ENCODE measurements around the gene GRPEL2.

Gene GRPEL2

DNA sequence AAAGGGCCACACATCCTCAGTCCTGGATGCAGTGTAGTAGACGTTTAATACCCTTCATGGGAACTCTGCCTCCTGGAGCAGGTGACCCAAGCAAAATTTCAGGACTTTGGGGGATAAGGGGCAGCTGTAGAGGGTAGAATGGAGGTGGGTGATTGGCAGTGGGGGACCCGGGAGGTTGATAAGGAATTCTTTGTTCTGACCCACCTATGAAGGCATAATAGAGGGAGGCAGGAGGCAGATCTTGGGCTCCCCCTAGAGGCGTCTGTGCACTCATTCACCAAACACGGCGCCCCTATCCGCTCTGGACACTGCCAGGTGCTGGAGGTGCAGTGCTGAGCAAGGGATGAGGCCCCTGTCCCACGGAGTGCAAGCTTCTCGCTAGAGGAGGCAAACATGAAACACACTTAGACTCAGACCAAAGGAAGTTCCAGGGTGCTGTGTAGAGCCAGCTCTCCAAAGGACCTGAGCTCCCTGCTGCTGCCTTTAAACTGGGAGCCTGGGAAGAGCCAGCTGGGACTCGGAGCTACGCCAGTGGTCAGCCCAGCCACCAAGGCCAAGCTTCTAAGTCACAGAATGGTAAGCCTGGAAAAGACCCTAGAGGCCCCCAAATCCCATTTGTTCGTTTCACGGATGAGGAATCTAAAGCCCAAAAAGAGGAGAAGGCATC, 26.1 kb downstream of the GRPEL2 start:
- Histone ChIP-seq H3K27ac (no peak overlapping the region), H3K4me3 (no peak overlapping the region)

DNA sequence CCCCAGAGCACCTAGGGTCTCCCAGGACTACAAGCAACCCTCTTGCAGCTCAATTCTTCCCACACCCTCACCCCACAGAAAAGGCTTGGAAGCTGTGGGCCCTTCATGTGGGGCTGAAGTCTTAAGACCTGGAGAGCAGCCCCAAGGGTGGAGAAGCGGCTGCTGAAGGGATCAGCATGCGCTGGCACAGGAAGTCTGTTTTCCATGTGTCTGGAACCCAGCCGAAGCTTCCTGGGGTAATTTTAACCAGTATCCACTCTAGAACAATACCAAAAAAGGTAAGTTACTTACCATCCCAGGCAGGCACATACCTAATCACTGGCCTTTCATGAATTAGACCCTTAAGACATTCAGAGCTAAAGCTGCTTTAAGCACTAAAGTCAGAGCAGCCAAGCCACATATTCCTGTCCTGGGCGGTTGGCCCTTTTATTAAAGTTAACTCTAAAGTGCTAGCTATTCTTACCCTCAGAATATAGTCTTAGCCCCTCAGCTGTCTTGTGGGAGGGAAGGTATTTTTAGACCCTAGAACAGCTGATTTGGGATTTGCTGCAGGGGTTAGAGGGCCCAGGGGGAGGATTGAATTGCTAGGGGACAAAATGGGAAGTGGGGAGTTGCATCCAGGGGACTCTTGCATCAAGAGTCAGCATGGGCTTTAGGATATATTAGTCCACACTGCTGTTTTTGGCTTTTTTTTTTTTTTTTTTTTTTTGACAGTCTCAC, 26.9 kb downstream of the GRPEL2 start:
- no peak overlapping the region for H3K4me3 ChIP-seq
- H3K27ac ChIP-seq = no peak overlapping the region

DNA sequence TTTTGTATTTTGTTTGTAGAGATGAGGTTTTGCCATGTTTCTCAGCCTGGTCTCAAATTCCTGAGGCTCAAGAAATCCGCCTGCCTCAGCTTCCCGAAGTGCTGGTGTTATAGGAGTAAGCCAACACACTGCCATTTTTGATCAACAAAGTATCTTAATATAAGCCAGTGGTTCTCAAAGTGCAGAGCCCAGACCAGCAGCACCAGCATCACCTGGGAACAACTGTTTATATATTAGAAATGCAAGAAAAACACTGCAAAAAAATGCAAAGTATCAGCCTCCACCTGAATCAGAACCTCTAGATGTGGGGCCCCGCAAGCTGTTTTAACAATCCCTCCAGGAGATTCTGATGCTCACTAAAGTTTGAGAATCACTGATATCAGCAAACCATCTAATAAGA, 27.6 kb downstream of the GRPEL2 start:
- H3K4me3 ChIP-seq = no peak overlapping the region
- no peak overlapping the region for H3K27ac ChIP-seq

DNA sequence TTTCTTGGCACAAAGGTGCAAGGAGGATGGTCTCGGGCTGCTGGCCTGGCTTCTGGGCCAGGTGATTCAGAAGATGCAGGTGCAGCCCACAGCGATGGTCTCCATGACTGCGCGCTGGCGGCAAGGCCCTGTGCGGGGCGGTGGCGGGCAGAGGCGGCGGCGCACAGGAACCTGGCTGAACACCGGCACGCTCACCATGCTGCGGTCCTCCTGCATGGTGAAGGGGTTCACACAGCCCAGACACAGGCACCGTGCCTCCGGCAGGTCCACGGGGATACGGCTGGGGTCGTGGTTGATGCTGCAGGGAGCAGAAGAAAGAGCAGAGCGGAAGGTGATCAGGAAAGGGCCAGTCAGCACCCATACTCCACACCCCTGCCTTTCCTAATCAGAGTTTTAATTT, 29.0 kb downstream of the GRPEL2 start:
- Histone ChIP-seq H3K27ac (no peak overlapping the region), H3K4me3 (no peak overlapping the region)

DNA sequence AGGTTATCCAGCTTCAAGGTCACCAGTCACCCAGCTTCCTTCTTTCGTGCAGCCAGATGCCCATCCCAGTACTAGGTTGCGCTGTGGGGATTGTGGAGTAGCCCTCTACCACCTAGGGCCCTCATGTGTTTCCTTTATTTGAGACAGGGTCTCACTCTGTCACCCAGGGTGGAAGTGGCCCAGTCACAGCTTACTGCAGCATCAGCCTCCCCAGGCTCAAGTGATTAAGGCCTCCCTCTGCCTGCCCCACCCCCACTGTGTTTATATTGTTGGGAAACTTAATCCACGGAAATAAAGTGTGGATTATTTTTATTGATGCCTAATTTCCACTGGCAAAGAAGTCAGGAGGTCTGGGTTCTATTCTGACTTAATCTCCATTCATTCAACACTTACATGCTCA, 29.5 kb downstream of the GRPEL2 start:
- Histone ChIP-seq H3K4me3 (no peak overlapping the region), H3K27ac (no peak overlapping the region)

DNA sequence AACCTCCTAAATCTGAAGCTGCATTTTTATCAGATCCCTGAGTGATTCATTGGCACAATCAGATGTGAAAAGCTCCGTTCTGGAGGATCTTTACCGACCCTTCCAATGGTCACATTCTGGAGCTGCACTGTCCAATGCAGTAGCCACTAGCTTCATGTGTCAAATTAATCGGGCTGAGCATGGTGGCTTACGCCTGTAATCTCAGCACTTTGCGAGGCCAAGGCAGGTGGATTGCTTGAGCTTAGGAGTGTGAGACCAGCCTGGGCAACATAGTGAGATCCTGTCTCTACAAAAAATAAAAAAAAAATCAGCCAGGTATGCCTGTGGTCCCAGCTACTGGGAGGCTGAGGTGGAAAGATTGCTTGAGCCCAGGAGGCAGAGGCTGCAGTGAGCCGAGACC, 30.1 kb downstream of the GRPEL2 start:
- H3K27ac ChIP-seq = no peak overlapping the region

DNA sequence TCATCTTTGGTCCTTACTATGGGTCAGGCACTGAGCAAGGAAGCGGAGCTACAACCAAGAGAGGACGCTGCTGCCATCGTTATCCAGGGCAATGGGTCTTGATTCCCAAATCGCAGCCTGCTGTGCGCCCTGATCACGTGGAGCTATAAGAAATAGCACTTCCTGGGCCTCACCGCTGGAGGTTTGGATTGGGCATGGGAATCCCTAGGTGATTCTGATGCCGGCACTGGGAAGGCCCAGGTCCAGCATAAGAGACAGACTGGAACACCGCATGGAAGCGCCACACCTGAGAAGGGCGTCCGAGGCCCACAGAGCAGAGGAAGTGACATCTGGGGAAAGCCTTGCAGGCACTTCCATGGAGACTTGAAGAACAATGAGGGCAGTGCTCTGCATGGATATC, 30.8 kb downstream of the GRPEL2 start:
- Histone ChIP-seq H3K27ac (no peak overlapping the region), H3K4me3 (no peak overlapping the region)

More for the DNA sequence above, 30.1 kb downstream of the GRPEL2 start:
- no peak overlapping the region for H3K4me3 ChIP-seq

DNA sequence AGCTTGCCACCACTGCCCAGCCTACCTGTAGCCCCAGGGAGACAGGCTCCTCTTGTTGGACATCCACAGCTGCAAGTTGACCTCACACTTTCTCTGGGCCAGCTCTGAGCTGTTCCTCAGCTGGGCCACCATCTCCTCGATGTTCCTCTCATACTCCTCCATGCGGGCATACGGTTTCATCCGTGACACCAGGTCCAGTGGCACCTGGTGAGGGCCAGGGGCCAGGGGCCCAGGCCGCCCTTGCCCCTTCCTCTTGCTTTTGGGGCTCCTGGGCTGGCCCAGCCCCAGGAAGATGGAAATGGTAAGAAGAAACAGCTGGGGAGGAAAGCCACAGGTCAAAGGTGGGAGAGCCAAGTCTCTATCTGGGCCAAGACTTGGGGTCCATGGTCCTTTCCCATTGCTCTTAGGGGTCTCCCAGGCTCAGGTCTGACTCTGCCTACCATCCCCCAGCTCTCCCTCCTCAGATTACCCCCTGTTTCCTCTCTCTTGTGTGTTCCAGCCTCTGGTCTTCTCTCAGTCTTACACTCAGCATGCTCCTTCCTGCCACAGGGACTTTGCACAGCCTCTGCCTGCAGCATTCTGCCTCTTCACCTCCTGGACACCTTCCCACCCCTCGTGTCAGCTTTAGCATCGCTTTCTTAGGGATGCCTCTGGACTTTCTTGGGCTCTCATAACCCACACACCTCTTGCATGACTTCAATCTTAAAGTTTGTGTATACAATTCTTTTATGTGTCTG, 31.6 kb downstream of the GRPEL2 start:
- Histone ChIP-seq H3K4me3 (no peak overlapping the region), H3K27ac (no peak overlapping the region)

DNA sequence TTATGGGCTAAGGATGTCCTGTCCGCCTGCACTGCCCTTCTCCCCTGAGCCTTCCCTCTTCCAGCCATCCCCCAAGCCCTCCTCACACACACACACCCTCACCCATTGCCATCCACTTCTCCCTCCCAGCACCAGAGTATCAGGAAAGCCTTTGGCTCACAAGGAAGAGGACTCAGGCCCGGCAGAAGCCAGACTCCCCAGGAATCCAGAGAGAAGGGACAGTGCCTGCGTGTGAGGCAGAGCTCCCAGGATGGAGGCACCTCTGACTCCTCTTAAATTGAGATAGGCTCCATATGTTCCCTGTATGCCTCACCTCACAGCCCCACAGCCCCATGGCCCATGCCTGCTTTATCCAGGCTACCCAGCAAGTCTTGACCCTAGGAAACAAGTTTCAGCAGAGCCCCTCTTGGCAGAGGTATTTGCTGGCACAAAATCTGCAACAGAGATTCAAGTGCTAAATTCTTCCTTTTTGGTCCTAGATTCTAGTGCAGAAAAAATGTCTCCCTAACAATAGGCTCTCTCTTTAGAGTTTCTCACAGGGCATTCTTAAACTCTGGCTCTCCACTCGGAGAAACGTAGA, 33.0 kb downstream of the GRPEL2 start:
- Histone ChIP-seq H3K27ac (peak overlapping the region in 1 of 21 experiments; percentile 7), H3K4me3 (no peak overlapping the region)

DNA sequence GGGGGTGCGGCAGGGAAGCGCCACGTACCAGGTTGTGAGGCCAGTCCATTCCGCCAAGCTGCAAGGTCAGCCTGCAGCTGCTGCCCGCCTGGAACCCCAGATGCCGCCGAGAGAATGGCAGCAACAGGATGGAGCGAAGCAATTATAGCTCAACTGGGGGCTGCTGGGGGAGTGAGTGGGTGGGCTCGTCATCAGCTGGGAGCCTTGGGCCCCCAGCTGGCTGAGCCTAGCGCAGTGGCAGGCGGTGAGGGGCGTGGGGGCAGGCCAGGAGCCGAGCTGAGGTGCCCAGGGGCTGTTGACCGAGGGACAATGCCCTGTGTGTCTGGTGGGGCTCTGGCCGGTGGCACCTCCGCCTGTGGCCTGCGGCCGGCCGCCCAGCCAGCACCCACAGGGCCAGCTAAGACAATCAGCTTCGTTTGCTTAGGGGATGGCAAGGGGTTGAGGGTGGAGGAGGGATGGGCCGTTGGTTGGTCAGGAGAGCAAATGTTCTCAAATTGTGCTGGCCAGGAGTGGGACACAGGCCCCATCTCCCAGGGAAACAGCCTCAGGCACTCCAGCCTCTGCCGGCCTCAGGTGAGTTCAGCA, 34.0 kb downstream of the GRPEL2 start, which contains the start of gene IL17B:
IL17B (minus strand) TSS at position 116 of the 585 bp plus-strand sequence; CDS start at position 49, 67 bp downstream.
- Histone ChIP-seq H3K27ac (peak within 1 kb of the TSS in 3 of 21 experiments; percentile 11 to 62 (median 13)), H3K4me3 (no peak within 1 kb of the TSS)

DNA sequence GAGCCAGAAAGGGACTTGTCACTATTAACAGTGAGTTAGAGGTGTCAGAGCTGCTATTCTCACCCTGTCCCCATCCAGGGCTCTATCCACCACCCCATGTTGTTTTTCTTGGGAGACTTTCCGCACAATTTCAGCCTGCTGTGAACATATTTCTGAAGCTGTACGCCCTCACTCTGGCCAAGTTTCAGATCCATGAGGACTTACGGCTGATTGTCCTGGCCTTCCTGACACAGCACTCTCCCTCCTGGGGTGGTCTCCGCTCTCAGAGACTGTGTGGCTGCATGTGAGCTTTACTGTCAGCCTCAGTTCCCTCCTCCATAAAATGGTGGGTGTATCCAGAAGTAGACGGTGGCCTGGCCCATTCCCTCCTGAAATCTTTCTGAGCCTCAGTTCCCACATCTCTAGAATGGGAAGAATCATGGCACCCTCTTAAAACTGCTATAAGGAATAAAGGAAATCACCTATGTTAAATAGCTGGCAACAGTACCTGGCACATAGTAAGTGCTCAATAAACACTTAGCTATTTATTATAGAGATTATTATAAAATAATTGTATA, 34.6 kb downstream of the GRPEL2 start:
- Histone ChIP-seq H3K27ac (peak overlapping the region in 3 of 21 experiments; percentile 11 to 29 (median 13)), H3K4me3 (no peak overlapping the region)

DNA sequence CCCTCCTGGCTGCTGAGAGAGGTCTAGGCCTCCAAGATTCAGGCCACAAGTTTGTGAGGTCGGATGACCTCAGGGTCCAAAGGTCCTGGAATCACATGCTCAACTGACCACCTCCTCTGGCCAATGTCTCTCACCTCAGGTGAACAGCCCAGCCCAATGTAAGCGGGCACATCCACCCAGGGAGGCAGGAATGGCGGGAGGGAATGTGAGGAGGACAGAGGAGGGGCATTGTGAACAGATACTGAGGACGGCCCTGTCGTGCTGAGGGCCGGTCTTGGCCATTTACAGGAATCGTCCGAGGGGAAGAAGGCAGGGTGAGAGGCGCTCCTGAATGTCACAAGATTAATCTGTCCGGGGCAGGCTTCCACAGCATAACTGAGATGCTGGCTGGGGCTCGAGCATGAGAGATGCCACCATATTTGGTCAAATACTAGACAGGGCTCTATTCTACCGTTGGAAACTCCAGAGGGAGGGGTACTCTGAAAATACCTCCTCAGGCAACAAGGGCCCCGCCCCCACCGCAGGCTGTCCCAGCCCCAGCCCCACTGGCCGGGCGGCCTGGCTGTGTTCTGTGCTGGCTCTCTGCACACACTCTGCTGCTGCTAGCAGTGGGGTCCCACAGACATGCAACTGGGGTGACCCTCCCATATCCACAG, 35.3 kb downstream of the GRPEL2 start:
- H3K4me3 ChIP-seq = no peak overlapping the region

DNA sequence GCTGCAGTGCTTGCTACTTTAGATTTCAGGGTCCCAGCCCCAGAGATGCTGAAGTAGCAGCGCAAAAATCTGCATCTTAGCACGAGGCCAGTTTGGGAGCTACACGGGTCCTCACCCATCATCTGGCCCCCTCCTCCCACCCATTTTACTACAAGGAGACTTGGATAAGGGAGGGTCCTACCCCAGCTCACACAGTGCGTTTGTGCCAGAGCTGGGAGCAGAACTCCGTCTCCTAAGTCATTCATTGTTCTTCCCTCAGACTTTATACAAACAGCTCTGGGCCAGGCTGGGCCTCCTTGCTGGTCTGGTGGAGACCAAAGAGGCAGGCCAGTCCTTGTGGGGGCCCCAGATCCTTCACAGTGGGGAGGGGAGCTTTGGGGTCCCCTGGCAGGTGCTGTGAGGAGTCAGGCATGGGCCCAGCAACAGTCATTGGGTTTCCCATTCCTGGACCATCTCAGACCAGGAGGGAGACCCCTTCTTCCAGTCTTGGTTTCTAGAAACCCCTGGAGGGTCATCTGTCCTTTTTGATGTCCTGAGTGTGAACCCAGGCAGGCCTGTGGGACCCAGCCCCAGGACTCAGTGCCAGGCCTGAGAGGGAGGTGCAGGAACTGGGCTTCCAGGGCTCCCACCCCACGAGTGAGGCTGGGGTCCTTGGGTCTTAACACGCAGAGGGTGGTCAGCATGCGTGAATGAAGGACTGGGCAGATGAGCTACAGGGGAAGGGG, 36.1 kb downstream of the GRPEL2 start:
- H3K27ac ChIP-seq = peak overlapping the region in 6 of 21 experiments; percentile 0 to 54 (median 28)
- H3K4me3 ChIP-seq = no peak overlapping the region

More for the DNA sequence above, 35.3 kb downstream of the GRPEL2 start:
- peak overlapping the region in 4 of 21 experiments; percentile 17 to 57 (median 42) for H3K27ac ChIP-seq

DNA sequence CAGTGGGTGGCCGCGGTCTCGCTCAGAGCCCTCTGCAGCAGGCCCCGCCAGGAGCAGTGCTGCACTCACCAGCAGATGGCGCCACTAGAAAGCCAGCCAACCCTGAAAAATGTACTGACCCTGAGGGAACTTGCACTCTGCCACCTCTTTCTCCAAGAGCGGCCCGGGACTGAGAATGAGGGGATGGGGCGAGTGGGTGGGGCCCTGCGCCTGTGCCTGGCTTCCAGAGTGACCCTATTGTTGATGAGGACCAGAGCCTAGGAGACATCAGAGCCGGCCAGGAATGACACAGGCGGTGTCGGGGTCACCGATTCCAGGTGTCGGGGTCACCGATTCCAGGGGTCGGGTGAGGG, 36.7 kb downstream of the GRPEL2 start:
- Histone ChIP-seq H3K27ac (peak overlapping the region in 5 of 21 experiments; percentile 17 to 64 (median 46)), H3K4me3 (no peak overlapping the region)

DNA sequence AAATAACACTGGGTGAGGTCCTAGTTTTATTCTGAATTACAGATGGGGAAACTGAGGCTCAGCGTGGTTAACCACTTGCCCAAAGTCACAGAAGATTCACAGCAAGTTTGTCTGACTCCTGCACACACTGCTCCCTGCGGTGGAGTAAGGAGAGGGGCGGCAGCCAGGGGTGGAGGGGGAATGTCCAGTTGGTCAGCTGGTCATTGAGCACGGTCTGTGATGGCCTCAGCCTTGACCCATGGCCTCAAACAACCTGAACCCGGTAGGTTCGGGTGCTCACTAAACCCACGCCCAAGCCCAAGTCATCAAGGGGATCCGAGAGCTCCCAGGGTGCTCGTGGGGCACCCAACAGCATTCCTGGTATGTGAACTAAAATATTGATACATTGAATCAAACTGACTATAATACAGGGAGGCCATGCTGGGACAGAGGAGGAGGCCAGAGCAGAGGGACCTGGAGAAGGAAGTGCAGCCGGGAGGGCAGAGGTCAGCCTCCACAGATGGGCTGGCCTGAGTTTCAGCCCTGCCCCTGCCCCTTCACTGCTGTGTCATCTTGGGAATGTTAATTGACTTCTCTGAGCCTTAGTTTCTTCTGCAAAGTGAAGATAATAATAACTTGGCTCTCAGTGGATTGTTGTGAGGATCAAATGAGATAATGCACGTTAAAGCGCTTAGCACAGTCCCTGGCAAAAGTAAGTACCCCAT, 37.4 kb downstream of the GRPEL2 start:
- Histone ChIP-seq H3K4me3 (no peak overlapping the region), H3K27ac (peak overlapping the region in 5 of 21 experiments; percentile 1 to 64 (median 36))

DNA sequence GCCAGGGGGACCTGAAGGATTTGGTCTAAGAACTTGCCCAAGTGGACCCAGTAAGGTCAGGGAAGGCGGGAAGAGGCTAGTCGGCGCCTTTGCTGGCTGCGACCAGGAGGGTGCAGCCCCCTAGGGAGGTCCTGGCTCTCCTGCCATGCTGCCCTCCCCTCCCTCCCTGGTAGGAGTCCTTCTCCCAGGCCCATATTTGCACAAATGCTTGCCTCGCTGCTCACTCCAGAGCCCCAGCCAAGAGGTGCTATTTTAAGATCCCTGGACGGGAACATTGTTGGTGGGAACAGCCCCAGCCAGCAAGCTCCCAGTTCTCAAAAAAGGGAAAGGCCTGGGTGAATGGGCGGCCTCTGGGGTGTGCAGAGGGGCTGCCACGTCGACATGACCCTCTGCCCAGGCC, 38.1 kb downstream of the GRPEL2 start:
- Histone ChIP-seq H3K4me3 (no peak overlapping the region), H3K27ac (peak overlapping the region in 6 of 21 experiments; percentile 1 to 64 (median 35))

DNA sequence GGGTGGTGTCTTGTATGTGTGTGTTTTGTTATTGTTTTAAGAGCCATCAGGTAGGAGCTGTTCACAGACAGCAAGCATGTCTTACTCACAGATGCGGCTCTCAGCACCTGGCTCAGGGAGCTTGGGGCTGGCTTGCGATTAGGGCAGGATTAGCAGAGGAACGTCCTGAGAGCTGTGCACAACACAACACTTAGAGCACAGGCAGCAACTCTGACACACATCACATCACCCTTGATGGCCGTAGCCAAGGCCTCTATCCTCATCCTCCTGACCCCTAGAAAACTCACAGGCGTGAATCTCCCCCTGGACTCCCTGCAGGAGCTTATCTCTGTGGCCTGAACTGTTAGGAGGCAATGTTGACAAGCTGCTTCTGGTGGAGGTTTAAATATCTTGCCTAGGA, 40.9 kb downstream of the GRPEL2 start:
- H3K27ac ChIP-seq = peak overlapping the region in 4 of 21 experiments; percentile 20 to 75 (median 52)
- H3K4me3 ChIP-seq = no peak overlapping the region

Data from skin epidermis (tissue), 12 donors.